Astrocyte of the cerebellum (primary cell): ENCODE measurements around the gene TUBG1.
"Not testable (repeated sequence)": the region's sequence is repeated elsewhere in the genome, so short reads cannot be mapped to it uniquely, and the experiment has no call there.

ENCODE experiments used
- DNase-seq: peaks from one replicate; pipeline ENCODE4 v3.0.0-alpha.2; 2011; ENCODE audit warnings: low read depth
- H3K4me3 ChIP-seq: 2 replicates; pipeline ENCODE4 v1.5.1; 2011; ENCODE audit warnings: mild to moderate bottlenecking, low read depth, low read length, moderate library complexity
- in situ Hi-C: cut with HindIII; loops from 2 replicates; pipeline ENCODE4 v1.10.0; 2017; ENCODE audit warnings: low sequenced_read_pairs
- TF ChIP-seq, protein P1 (sequence below): IDR thresholded peaks from 2 replicates; pipeline ENCODE4 v1.5.1; 2012; ENCODE audit warnings: low read length, low read depth, moderate library complexity, mild to moderate bottlenecking; ENCODE audit errors: missing control alignments

Gene TUBG1

GRCh38 chr17:42608305-42609181 lies 940 bp upstream of the TUBG1 start:
- in situ Hi-C loops: loop anchor here (5.0 kb wide), 1 partner anchor 54 kb away; no protein-coding TSS in a partner anchor
- no peak for DNase-seq
- H3K4me3 ChIP-seq: peak overlapping the region; percentile 83
- TF ChIP-seq, protein P1, sequence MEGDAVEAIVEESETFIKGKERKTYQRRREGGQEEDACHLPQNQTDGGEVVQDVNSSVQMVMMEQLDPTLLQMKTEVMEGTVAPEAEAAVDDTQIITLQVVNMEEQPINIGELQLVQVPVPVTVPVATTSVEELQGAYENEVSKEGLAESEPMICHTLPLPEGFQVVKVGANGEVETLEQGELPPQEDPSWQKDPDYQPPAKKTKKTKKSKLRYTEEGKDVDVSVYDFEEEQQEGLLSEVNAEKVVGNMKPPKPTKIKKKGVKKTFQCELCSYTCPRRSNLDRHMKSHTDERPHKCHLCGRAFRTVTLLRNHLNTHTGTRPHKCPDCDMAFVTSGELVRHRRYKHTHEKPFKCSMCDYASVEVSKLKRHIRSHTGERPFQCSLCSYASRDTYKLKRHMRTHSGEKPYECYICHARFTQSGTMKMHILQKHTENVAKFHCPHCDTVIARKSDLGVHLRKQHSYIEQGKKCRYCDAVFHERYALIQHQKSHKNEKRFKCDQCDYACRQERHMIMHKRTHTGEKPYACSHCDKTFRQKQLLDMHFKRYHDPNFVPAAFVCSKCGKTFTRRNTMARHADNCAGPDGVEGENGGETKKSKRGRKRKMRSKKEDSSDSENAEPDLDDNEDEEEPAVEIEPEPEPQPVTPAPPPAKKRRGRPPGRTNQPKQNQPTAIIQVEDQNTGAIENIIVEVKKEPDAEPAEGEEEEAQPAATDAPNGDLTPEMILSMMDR: no peak

- DNase-seq: not testable (repeated sequence)
- in situ Hi-C loops: loop anchor here (5.0 kb wide), 1 partner anchor 52 kb away; no protein-coding TSS in a partner anchor
- H3K4me3 ChIP-seq: peak overlapping the region; percentile 83
Observed at GRCh38 chr17:42609814-42610801, 625 bp downstream of the TUBG1 start.

DNA sequence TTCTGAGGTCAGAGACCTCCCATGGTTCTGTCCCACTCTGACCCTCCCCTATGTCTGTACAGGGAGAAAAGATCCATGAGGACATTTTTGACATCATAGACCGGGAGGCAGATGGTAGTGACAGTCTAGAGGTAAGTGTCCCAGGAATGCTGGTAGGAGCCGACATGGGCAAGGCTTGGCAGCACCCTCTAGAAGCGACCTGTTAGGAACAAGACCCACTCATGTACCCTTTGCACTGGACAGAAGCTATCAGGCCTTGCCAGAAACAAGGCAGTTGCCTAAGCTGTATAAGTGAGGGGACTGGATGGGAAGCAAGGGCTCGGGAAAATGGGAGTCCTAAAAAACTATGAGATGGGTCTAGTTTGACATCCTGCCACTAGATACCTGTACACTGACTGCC lies 2.5 kb downstream of the TUBG1 start:
- DNase-seq: no peak
- TF ChIP-seq, protein P1: no peak
- H3K4me3 ChIP-seq: no peak overlapping the region
- in situ Hi-C loops: no loop called here

- in situ Hi-C loops: no loop called here
- DNase-seq: no peak
- TF ChIP-seq, protein P1: no peak
- H3K4me3 ChIP-seq: no peak overlapping the region
Observed at GRCh38 chr17:42613699-42614295, 4.3 kb downstream of the TUBG1 start.

DNA sequence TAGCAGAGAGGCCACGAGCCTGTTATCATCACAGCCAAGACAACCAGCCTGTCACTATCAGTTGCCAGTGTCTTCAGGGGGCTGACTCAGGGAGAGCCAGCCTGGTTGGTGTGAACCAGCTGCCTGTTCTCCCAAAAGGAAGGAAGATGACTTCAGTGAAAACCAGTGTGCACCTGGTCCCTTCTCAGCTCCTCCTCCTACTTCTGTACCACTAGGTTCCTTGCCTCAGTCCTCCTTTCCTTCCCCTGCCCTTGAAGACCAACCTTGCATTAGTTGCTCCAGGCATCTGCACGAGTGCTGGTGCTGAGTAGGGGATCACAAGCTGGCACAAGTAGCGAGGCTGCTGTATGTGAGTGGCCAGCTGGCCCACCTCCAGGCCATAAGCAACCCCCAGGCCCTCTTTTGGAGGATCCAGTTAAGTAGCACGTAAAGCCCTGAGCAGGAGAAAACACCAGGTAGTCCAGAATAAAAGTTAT lies 8.5 kb downstream of the TUBG1 start:
- DNase-seq: no peak
- in situ Hi-C loops: no loop called here
- TF ChIP-seq, protein P1: no peak
- no peak overlapping the region for H3K4me3 ChIP-seq

DNA sequence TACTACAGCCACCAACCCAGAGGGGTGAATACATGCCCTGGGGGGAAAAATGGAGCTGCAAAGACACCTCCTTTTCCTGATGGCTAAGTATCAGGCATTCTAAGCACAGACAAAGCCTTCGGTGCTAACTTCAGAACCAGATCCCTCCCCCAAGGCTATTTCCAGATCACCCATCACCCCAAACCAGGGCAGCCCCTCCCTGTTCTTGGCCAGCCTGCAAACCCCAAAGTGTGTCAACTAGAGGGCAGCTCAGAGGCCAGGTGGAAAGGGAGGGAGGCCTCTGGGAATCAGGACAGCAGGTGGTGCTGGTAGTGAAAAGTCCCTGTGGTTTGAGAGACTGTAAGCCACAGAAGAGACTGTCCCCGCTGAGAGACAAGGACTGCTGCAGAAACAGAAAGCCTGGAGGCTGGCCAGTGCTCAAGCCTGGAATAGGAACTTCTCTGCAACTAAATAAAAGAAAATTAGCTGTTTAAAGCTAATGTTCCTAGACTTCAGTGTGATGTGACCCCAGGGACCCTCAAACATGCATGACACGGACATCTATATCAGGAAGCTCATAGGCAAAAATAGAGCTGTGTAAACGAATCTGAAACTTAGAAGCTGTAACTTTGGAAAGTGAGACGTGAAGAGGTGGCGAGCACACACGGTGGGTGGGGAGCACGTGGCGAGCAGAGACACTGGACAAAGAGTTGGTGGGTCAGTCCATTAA lies 9.1 kb downstream of the TUBG1 start:
- TF ChIP-seq, protein P1: no peak
- DNase-seq: peak; percentile 13
- in situ Hi-C loops: no loop called here

DNA sequence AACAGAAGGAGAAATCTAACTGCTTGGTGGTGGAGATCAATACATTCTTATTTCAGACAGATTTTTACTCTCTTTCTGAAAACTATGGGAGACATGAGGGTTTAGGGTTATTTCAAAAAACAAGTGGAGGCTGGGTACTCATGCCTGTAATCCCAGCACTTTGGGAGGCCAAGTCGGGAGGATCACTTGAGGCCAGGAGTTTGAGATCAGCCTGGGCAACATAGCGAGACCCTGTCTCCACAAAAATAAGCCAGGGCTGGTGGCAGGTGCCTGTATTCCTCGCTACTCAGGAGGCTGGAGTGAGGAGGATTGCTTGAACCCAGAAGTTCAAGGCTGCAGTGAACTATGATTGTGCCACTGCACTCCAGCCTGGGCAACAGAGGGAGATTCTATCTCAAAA lies 12.5 kb downstream of the TUBG1 start:
- DNase-seq, H3K4me3 ChIP-seq, in situ Hi-C loops: not testable (repeated sequence)

More for the DNA sequence above, 9.1 kb downstream of the TUBG1 start:
- H3K4me3 ChIP-seq: no peak overlapping the region
